Mucosa of descending colon (tissue), 3 donors: Measurements from ENCODE around the gene C5orf58. TPM values are rescaled to one million over a fixed set of nuclear protein-coding genes. Genes with fewer than 3 reads are reported as not detected.

ENCODE experiments used
- ATAC-seq: fragments of 200-7000 bp; cut with Tn5 transposase; one replicate; pipeline ENCODE4 v1.9.1; 2020; ENCODE audit warnings: mild to moderate bottlenecking, moderate library complexity
- DNase-seq, 3 donors: peaks; one replicate each; pipeline ENCODE4 v3.0.0-alpha.2; 2020
- H3K36me3 ChIP-seq: fragments of 200-600 bp; one replicate; pipeline ENCODE4 v1.8.0; 2021; ENCODE audit warnings: low read depth, mild to moderate bottlenecking
- H3K4me1 ChIP-seq: fragments of 200-600 bp; one replicate; pipeline ENCODE4 v1.8.0; 2021; ENCODE audit warnings: low read depth, mild to moderate bottlenecking
- H3K4me3 ChIP-seq: fragments of 200-600 bp; one replicate; pipeline ENCODE4 v1.8.0; 2021; ENCODE audit warnings: mild to moderate bottlenecking
- H3K9me3 ChIP-seq: fragments of 200-600 bp; one replicate; pipeline ENCODE4 v1.8.0; 2021; ENCODE audit warnings: mild to moderate bottlenecking
- CTCF ChIP-seq: fragments of 200-600 bp; IDR thresholded peaks from one replicate; pipeline ENCODE4 v1.8.0; 2022; ENCODE audit warnings: antibody characterized with exemption, mild to moderate bottlenecking
- intact Hi-C, 2 donors: fragments of 100-400 bp; cut with DNase I in 1 of 2; cut with micrococcal nuclease in 1 of 2; formaldehyde crosslinking; loops; one replicate each; pipeline versions ENCODE4 v1.11.0 to v1.11.1; 2022; cut with DNase I, micrococcal nuclease
- total RNA-seq, 3 donors: library from RNA; stranded (reverse); fragmentation: NEBNext Ultra II Directional in 2 of 3; extraction: Animal tissue kit (Norgen Biotek cat#: 25700) in 2 of 3; gene quantifications; one replicate each; pipeline versions ENCODE4 v1.2.1 to v1.2.4, GENCODE V29; 2021 to 2023
- donor health status: DM: no; HTN: no; CAD: no; lungs with moderate emphysema.
- donor health status: DM: no; HTN: no; CAD: no.
- donor health status: DM: no; HTN: yes; CAD: no.

C5orf58 gene
- total RNA-seq, 3 donors from 2014 or later, result not detected

- H3K4me1 ChIP-seq, result no peaks in the 10 kb centered on the region
- no peaks in the 10 kb centered on the region for H3K9me3 ChIP-seq
- H3K36me3 ChIP-seq, result no peaks in the 10 kb centered on the region
- intact Hi-C loops, result no loop called here
- ATAC-seq, result no peak
- no peak for TF ChIP-seq CTCF
- H3K4me3 ChIP-seq, result no peak overlapping the region
- no peak for DNase-seq
Measured at GRCh38 chr5:170190436-170191134, 42.2 kb upstream of the C5orf58 start.

- H3K4me1 ChIP-seq, result no peaks in the 10 kb centered on the region
- no peak for TF ChIP-seq CTCF
- H3K36me3 ChIP-seq, result no peaks in the 10 kb centered on the region
- ATAC-seq (no peak), DNase-seq (no peak)
- intact Hi-C loops, result no loop called here
- H3K9me3 ChIP-seq, result no peaks in the 10 kb centered on the region
- no peak overlapping the region for H3K4me3 ChIP-seq
Measured at GRCh38 chr5:170192829-170193228, 40.0 kb upstream of the C5orf58 start.

- no peaks in the 10 kb centered on the region for H3K36me3 ChIP-seq
- DNase-seq, result no peak
- H3K9me3 ChIP-seq, result no peaks in the 10 kb centered on the region
- no peaks in the 10 kb centered on the region for H3K4me1 ChIP-seq
- intact Hi-C loops, result no loop called here
- no peak for TF ChIP-seq CTCF
- H3K4me3 ChIP-seq, result no peak overlapping the region
- no peak for ATAC-seq
Measured at GRCh38 chr5:170195961-170196360, 36.8 kb upstream of the C5orf58 start.

GRCh38 chr5:170200876-170201275 is 31.9 kb upstream of the C5orf58 start:
- no peak overlapping the region for H3K4me3 ChIP-seq
- H3K36me3 ChIP-seq, result no peaks in the 10 kb centered on the region
- DNase-seq, result no peak
- no peaks in the 10 kb centered on the region for H3K4me1 ChIP-seq
- no peak for TF ChIP-seq CTCF
- no peak for ATAC-seq
- H3K9me3 ChIP-seq, result no peaks in the 10 kb centered on the region
- intact Hi-C loops, result no loop called here

- no peaks in the 10 kb centered on the region for H3K9me3 ChIP-seq
- no peak for TF ChIP-seq CTCF
- DNase-seq (no peak), ATAC-seq (no peak)
- no peak overlapping the region for H3K4me3 ChIP-seq
- no peaks in the 10 kb centered on the region for H3K4me1 ChIP-seq
- intact Hi-C loops, result no loop called here
- H3K36me3 ChIP-seq, result no peaks in the 10 kb centered on the region
Measured at GRCh38 chr5:170201311-170201710, 31.5 kb upstream of the C5orf58 start.

- DNase-seq, result no peak
- no peak for ATAC-seq
- Histone ChIP-seq H3K36me3 (no peaks in the 10 kb centered on the region), H3K4me1 (no peaks in the 10 kb centered on the region), H3K4me3 (no peak overlapping the region), H3K9me3 (no peaks in the 10 kb centered on the region)
- intact Hi-C loops, result no loop called here
- no peak for TF ChIP-seq CTCF
Measured at GRCh38 chr5:170202117-170202516, 30.7 kb upstream of the C5orf58 start.
